OCI-LY1 (cell line): ENCODE results near the gene SLC46A3.

Experiments used
- H2AFZ ChIP-seq: fragments of 200-600 bp; sonication (generic), shearing (Covaris generic); 2 replicates; pipeline ENCODE4 v1.6.0; 2014; ENCODE audit warnings: antibody characterized with exemption, mild to moderate bottlenecking, low read length
- H3F3A ChIP-seq: fragments of 200-600 bp; sonication (generic), shearing (Covaris generic); 2 replicates; pipeline ENCODE4 v1.6.0; 2014; ENCODE audit warnings: mild to moderate bottlenecking, antibody characterized with exemption, low read length, moderate library complexity; ENCODE audit not compliant: insufficient read depth
- H3K27ac ChIP-seq: fragments of 200-600 bp; sonication (generic); 2 replicates; pipeline ENCODE4 v1.5.1; 2014; ENCODE audit warnings: low read length, mixed run types, mild to moderate bottlenecking, low read depth; ENCODE audit not compliant: poor library complexity, severe bottlenecking
- H3K27me3 ChIP-seq: fragments of 200-600 bp; sonication (generic); 2 replicates; pipeline ENCODE4 v1.6.0; 2014; ENCODE audit warnings: antibody characterized with exemption, mild to moderate bottlenecking, low read length, moderate library complexity; ENCODE audit not compliant: insufficient read depth
- H3K36me3 ChIP-seq: fragments of 200-600 bp; sonication (generic); 2 replicates; pipeline ENCODE4 v1.6.1; 2014; ENCODE audit warnings: mild to moderate bottlenecking, antibody characterized with exemption, low read length, moderate library complexity, mixed read lengths; ENCODE audit not compliant: insufficient read depth
- H3K4me1 ChIP-seq: fragments of 200-600 bp; sonication (generic); 2 replicates; pipeline ENCODE4 v1.5.1; 2014; ENCODE audit warnings: mild to moderate bottlenecking, low read length, moderate library complexity; ENCODE audit not compliant: insufficient read depth, severe bottlenecking
- H3K4me2 ChIP-seq: fragments of 200-600 bp; sonication (generic), shearing (Covaris generic); 2 replicates; pipeline ENCODE4 v1.6.1; 2014; ENCODE audit warnings: low read length
- H3K4me3 ChIP-seq: fragments of 200-600 bp; sonication (generic); 2 replicates; pipeline ENCODE4 v1.5.1; 2014; ENCODE audit warnings: low read length, low read depth, mild to moderate bottlenecking, mixed read lengths; ENCODE audit not compliant: poor library complexity, severe bottlenecking
- H3K79me2 ChIP-seq: fragments of 200-600 bp; shearing (Covaris generic); 2 replicates; pipeline ENCODE4 v1.6.1; 2016; ENCODE audit warnings: mixed run types, low read length, mixed read lengths; ENCODE audit not compliant: insufficient read depth
- H3K9ac ChIP-seq: fragments of 200-600 bp; sonication (generic), shearing (Covaris generic); 2 replicates; pipeline ENCODE4 v1.6.1; 2014; ENCODE audit warnings: mild to moderate bottlenecking, low read length, mixed read lengths
- H3K9me2 ChIP-seq: fragments of 200-600 bp; sonication (generic), shearing (Covaris generic); 2 replicates; pipeline ENCODE4 v1.6.1; 2014; ENCODE audit warnings: low read depth, mild to moderate bottlenecking, low read length, mixed read lengths
- H3K9me3 ChIP-seq: fragments of 200-600 bp; shearing (Covaris generic); 2 replicates; pipeline ENCODE4 v1.6.1; 2014; ENCODE audit warnings: low read length, mixed read lengths
- H4K20me1 ChIP-seq: fragments of 200-600 bp; sonication (generic), shearing (Covaris generic); 2 replicates; pipeline ENCODE4 v1.6.0; 2016; ENCODE audit warnings: mild to moderate bottlenecking, low read length; ENCODE audit not compliant: insufficient read depth
- EZH2 ChIP-seq: fragments of 200-600 bp; sonication (generic), shearing (Covaris generic); IDR thresholded peaks from 2 replicates; pipeline ENCODE4 v1.8.0; 2017; ENCODE audit warnings: borderline replicate concordance, mixed run types, mild to moderate bottlenecking, antibody characterized with exemption, low read length, moderate library complexity, mixed read lengths
- TF ChIP-seq, protein P1 (sequence below): fragments of 200-600 bp; sonication (generic), shearing (Covaris generic); IDR thresholded peaks from 2 replicates; pipeline ENCODE4 v1.5.1; 2017; ENCODE audit warnings: mild to moderate bottlenecking, antibody characterized with exemption, low read length, moderate library complexity, mixed read lengths

The SLC46A3 gene

DNA sequence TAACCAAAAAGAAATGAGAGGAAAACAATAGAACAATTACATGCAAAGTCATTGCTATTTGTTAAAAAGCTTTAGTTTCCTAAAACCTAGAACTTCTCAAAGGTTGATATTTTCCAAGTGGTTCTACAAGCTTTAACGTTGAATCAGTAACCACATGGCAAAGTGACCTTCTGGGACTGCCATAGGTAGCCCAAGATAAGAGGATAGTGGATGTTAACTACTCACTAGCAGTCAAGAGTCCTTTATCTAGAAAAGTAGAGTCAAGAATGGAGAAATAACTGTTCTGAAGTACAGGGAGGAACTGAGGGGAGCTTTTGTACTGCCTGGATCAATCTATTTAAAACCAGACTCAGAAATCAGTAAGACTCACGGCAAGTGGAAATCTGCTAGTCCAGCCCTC, 9.9 kb upstream of the SLC46A3 start:
- no peaks in the 10 kb centered on the region for H3K9me3 ChIP-seq
- TF ChIP-seq, protein P1, sequence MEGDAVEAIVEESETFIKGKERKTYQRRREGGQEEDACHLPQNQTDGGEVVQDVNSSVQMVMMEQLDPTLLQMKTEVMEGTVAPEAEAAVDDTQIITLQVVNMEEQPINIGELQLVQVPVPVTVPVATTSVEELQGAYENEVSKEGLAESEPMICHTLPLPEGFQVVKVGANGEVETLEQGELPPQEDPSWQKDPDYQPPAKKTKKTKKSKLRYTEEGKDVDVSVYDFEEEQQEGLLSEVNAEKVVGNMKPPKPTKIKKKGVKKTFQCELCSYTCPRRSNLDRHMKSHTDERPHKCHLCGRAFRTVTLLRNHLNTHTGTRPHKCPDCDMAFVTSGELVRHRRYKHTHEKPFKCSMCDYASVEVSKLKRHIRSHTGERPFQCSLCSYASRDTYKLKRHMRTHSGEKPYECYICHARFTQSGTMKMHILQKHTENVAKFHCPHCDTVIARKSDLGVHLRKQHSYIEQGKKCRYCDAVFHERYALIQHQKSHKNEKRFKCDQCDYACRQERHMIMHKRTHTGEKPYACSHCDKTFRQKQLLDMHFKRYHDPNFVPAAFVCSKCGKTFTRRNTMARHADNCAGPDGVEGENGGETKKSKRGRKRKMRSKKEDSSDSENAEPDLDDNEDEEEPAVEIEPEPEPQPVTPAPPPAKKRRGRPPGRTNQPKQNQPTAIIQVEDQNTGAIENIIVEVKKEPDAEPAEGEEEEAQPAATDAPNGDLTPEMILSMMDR = no peak
- no peak for TF ChIP-seq EZH2
- no peaks in the 10 kb centered on the region for H3F3A ChIP-seq
- H3K27me3 ChIP-seq = no peaks in the 10 kb centered on the region; the same call in 1 of the 2 replicates
- no peaks in the 10 kb centered on the region for H3K36me3 ChIP-seq
- H4K20me1 ChIP-seq = no peaks in the 10 kb centered on the region
- H2AFZ ChIP-seq = no peak overlapping the region
- no peak overlapping the region for H3K4me2 ChIP-seq
- no peak overlapping the region for H3K9ac ChIP-seq
- H3K4me1 ChIP-seq = no peaks in the 10 kb centered on the region
- H3K27ac ChIP-seq = no peak overlapping the region
- H3K79me2 ChIP-seq = no peaks in the 10 kb centered on the region
- H3K4me3 ChIP-seq = no peak overlapping the region
- H3K9me2 ChIP-seq = no peaks in the 10 kb centered on the region

DNA sequence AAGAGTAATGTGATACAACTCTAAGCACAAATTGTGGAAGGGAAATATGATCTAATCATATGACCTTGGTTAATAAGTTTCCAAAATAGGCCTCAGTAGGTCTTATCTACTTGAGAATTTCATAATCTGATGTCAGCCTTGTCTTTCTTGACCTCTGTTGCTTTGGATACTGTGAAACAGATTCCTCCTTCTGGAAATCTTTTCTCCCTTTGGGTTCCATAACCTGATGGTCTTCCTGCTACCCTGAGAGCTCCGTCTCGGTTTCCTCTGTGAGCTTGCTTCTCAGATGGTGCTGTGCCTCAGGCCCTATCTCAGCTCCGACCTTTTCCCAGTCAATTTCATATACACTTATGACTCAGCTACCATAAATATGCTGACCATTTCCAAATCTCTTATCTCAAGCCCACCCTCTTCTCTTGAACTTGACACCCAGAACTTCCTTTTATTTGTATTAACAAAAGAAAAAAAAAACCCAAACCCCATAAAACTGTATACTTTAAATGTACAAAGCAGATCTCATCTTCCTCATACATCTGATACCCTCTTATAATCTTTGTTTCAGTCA, 6.4 kb upstream of the SLC46A3 start:
- Histone ChIP-seq H3K27me3 (no peaks in the 10 kb centered on the region; the same call in 1 of the 2 replicates), H3K79me2 (no peaks in the 10 kb centered on the region), H3K9me2 (no peaks in the 10 kb centered on the region), H3F3A (no peaks in the 10 kb centered on the region), H3K4me3 (no peak overlapping the region), H3K36me3 (no peaks in the 10 kb centered on the region), H3K4me2 (no peak overlapping the region), H4K20me1 (no peaks in the 10 kb centered on the region), H3K9ac (no peak overlapping the region), H3K27ac (no peak overlapping the region), H3K9me3 (no peaks in the 10 kb centered on the region), H2AFZ (no peak overlapping the region), H3K4me1 (no peaks in the 10 kb centered on the region)
- TF ChIP-seq EZH2 = no peak
- TF ChIP-seq, protein P1 = no peak

DNA sequence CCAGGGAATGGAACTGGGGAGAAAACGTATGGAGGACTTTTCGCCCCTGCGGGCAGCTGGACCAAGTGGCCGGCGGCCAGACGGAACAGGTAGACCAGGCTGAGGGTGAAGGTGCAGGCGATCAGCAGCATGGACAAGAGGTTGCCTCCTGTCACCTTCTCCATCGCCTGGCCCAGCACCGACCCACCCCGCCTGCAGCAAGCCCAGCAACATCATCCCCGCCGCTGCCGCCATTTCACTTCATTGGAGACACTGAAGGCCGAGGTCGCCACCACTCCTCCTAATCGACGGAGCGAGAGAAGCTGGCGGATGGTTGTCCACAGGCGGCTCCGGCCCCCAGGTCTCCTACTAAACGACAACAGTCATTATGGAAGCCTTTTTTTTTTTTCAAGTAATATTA, 5.0 kb upstream of the SLC46A3 start:
- peaks cover 7% of the 10 kb centered on the region for H3K4me1 ChIP-seq
- no peak overlapping the region for H3K4me2 ChIP-seq
- H3F3A ChIP-seq = no peaks in the 10 kb centered on the region
- no peak overlapping the region for H3K27ac ChIP-seq
- H3K9ac ChIP-seq = no peak overlapping the region
- no peaks in the 10 kb centered on the region for H3K9me2 ChIP-seq
- no peaks in the 10 kb centered on the region for H4K20me1 ChIP-seq
- TF ChIP-seq, protein P1 = no peak
- no peak for TF ChIP-seq EZH2
- no peaks in the 10 kb centered on the region; the same call in 1 of the 2 replicates for H3K27me3 ChIP-seq
- no peak overlapping the region for H3K4me3 ChIP-seq
- no peak overlapping the region for H2AFZ ChIP-seq
- H3K36me3 ChIP-seq = no peaks in the 10 kb centered on the region
- H3K79me2 ChIP-seq = no peaks in the 10 kb centered on the region
- no peaks in the 10 kb centered on the region for H3K9me3 ChIP-seq
